ENCODE data around the gene CGB5.

The CGB5 gene

DNA sequence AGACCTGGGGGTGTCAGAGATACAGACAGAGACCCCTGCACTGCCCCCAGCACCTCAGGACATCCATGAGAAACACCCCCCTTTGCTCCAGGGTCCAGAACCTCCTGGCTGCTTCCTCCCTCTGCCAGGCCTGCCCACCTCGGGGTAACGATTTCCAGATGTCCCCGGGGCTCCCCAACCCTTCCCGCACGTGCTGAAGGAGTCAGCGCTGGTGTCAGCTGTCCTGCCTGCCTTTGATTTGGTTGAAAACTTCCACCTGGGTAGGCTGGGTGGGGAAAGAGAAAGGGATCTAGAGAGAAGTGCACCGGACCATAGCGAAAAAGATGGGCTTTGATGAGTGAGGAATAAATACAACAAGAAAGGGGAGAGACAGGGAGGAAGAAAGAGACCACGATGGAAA is 15.4 kb downstream of the CGB5 start:
- DNase-seq: no peak

DNA sequence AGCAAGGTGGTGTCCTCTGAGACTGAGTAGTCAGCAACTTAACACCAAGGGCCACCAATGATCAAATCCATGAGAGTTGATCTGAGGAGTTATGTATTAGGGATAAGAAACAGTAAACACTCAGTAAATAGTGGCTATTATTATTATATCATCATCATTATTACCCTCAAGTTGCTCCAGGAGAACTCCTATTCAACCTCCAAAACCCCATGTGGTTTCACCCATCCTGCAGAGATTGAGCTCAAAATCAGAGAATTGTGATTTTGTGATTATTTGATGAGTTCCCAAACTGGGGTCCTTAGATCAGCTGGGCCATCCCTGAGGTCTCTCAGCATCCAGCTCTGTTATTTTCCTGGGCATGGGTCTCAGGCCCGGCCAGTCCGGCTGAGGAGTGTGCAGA is 17.4 kb downstream of the CGB5 start:
- no peak for DNase-seq

DNA sequence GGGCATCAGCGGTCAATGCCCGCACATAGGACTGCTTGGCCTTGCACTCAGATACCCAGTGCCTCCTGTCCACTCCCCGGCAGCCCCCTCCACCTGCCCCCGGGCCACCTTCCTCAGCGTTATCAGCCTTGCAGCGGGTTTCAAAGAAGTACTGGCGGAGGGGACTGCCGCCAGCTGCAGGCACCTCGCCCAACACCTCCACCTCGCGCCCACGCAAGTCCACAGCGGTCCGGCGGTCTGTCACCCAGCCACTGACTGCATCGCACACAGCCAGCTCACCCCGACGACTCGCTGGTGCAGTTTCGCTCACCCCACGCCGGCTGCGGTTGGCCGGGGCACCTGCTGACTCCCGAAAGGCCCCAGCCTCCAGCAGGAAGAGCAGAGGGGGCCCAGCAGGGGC is 17.8 kb downstream of the CGB5 start:
- no peak for DNase-seq

DNA sequence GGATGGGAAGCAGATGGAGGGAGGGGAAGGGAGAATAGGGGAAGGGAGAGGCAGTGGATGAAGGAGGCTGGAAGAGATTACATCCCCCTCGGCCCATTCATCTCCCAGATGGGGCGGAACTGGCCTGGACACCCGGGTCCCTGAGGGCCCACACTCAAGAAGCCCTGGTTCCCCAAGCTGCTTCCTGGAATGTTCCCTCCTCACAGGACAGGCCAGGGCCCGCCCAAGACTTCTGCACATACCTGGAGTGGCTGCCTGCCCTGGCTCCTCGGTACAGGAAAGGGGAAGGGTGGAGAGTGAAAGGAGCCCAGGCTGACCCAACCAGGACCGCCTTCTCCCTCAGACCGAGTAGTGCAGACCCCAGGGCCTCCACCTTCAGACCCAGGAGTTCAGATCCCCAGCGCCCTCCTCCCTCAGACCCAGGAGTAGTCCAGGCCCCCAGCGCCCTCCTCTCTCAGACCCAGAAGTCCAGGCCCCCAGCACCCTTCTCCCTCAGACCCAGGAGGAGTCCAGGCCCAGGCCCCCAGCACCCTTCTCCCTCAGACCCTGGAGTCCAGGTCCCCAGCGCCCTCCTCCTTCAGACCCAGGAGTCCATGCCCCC is 20.5 kb downstream of the CGB5 start:
- no peak for DNase-seq

DNA sequence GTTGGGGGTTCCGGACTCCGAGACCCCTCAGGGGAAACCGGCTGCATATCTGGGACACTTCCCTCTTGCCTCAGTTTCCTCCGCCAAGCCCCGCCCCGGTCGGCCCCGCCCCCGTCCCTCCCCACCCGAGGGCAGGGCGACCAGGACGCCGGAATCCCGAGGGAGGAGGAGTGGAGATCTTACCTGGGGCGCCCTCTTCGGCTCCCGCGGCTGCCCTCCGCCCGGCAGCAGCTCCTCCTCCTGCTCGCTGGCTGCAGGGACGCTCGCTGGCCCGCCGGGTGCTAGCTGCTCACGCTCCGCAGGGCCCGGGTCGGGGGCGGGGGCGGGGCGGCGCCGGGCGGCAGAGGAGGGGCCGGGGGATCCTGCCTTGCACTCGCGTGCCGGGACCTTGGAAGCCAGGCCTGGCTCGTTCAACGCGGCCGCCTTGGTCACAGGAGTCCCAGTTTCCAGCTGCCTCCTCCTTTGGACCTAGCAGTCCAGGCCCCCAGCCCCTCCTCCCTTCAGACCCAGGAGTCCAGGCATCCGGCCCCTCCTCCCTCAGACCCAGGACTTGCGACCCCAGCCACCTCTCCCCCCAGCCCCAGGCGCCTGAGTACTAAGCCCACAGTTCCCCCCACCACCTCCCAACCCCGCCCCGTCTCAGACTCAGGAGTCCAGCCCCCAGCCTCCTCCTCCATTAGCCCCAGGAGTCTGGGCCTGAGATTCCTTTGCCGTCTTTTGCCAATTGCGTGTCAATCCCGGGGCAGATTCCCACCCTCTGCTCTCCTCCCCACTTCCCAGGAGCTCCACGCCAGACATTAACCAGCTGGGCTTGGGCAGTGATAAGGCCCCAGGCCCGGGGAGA is 21.3 kb downstream of the CGB5 start, which contains the start of gene NTF4:
TSS of gene NTF4 (minus strand) at position 51 of the 844 bp plus-strand sequence. CDS start 2,821 bp downstream, outside the sequence.
- DNase-seq: no peak

DNA sequence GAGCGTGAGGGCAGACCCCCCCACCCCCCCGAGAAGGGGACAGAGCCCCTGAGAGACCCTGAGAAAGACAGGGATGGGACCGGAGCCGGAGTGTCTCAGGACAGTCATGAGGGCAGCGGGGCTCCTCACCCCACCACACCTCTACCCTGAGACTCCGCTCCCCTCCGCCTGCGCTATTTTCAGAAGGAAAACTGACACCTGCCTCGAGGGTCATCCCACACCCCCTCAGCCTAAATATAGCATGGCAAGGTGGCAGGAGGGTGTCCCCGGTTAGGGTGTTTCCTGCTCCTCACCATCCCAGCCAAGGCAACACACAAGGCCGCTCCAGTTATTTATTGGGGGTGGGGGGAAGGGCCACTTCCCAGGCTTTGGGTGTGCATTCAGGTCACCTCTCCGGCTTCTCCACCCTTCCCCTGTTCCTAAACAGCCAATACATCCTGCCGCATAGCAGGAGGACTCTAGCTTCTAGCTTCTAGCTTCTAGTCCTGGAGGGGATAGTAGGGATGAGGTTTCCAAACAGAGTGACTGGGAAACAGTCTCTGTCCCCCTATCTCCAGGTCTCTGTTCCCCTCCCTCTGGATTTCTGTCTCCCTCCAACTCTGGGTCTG is 22.4 kb downstream of the CGB5 start:
- no peak for DNase-seq

DNA sequence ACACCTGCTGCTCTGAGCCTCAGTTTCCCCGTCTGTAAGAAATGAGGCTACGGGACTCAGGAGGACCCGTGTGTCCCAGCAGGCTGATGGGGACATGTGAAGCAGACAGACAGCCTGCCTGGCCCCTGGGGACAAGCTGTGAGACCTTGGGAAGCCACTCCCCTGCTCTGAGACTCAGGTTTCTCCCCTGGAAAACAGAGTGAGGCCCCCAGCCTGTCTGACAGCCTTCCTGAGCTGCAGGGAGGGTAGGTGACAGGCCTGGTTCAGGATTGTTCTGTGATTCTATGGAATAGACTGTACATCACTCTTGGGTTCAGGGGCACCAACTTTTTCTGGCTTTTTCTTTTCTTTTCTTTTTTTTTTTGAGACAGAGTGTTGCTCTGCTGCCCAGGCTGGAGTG is 23.9 kb downstream of the CGB5 start:
- DNase-seq: no peak

DNA sequence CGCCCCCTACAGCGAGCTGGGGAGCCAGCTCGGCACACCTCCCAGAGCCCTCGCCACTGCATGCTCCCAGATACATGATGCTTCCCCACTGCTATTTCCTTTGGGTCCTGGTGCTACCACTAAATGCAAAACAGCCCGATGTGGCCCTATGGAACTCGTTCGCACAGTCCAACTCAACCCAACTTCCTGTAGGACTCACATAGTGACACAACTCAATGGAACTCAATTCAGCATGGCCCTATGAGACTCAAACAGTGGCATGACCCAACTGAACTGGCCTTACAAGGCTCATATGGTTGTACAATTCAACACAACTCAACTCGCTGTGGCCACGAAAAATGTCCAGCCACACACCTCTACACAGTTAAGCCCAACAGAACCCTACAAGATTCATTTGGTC is 25.4 kb downstream of the CGB5 start:
- no peak for DNase-seq

DNA sequence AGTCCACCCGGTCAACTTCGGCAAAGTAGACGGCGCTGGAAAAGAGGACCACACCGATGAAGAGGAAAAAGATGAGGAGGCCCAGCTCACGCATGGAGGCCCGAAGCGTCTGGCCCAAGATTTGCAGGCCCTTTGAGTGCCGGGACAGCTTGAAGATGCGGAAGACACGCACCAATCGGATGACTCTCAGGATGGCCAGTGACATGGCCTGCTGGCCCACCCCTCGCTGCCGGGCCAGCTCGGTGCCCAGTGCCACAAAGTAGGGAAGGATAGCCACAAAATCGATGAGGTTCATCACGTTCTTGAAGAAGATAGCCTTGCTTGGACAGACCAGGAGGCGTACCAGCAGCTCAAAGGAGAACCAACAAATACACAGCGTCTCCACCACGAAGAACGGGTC is 26.8 kb downstream of the CGB5 start:
- no peak for DNase-seq

DNA sequence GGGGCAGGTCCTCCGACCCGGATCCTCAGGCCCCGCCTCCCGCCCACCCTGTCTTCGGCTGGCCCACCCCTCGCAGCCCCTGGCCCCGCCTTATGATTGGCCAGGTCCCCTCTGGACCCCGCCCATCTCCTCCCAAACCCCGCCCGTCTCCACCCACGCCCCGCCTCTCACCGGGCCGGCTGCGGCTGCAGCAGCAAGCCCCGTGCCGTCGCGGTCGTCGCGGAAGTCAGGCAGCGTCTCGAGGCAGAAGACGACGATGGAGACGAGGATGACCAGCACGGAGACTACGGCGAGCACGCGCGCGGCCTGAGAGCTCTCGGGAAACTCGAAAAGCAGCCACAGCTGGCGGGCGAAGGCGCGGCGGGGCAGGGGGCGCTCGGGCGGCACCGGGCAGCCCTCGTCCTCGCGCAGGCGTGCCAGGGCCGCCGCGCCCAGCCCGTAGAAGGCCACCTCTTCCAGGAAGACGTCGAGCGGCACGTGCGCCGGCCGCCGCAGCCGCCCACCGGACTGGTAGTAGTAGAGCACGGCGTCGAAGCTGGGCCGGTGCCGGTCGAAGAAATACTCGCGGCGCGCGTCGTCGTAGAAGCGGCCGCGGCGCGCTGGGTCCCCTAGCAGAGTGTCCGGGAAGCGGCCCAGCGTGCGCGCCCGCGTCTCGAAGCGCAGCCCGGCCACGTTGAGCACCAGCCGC is 28.4 kb downstream of the CGB5 start:
- DNase-seq: peak; percentile 17 to 34

DNA sequence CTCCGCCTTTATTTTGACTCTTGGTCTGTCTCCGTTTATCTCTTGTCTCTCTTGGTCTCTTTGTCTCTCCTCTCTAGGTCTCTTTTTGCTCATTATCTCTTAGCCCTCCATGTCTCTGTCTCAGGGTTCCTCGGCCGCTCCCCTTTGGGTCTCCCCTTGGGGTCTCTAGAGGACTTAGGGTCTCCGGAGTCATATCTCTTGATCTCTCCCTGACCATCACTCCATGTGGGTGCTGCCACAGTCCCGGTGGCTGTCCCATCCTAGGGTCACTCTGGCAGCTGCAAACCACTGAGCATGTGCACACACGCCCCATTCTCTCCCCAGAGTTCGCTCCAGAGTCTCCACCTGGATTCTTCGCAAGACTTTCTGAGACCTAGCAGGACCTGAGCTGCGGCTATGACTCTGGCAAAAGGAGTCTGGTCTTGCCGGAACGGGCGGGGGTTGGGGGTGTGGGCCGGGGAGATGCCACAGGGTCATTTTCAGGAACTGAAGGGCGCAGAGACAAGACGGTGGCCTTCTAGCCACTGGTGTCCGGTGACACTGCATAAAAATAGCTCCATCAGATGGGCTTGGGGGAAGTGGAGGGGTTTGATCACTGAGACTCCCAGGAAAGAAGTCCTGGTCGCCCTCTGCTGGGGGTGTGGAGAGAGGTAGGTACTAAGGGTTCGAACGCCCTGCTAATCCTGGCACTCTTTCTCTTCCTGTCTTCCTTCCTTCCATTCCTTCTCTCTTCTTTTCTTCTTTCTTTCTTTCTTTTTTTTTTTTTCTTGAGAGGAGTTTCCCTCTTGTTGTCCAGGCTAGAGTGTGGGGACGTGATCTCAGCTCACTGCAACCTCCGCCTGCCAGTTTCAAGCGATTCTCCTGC is 30.1 kb downstream of the CGB5 start:
- DNase-seq: no peak

DNA sequence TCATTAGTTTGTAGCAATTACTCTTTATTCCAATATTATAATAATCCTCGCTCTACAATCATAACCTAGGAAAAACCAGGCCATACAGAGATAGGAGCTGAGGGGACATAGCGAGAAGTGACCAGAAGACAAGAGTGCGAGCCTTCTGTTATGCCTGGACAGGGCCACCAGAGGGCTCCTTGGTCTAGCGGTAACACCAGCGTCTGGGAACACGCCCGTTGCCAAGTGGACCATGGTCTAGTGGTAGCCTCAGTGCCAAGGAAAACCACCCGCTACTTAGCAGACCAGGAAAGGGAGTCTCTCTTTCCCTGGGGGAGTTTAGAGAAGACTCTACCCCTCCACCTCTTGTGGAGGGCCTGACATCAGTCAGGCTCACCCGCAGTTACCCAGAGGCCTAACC is 31.2 kb downstream of the CGB5 start:
- peak; percentile 25 to 47 for DNase-seq

DNA sequence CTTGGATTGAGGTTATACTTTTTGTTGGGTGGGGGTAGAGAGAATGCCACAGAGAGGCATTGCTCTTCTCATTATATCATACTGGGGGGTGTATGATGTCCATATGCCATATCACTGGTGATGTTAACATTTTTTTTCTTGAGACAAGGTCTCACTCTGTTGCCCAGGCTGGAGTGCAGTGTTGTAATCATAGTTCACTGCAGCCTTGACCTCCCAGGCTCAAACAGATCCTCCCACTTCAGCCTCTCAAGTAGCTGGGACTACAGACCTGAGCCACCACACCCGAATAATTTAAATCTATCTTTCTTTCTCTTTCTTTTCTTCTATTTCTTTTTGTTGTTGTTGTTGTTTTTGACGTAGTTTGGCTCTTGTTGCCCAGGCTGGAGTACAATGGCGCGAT is 36.7 kb downstream of the CGB5 start:
- no peak for DNase-seq

DNA sequence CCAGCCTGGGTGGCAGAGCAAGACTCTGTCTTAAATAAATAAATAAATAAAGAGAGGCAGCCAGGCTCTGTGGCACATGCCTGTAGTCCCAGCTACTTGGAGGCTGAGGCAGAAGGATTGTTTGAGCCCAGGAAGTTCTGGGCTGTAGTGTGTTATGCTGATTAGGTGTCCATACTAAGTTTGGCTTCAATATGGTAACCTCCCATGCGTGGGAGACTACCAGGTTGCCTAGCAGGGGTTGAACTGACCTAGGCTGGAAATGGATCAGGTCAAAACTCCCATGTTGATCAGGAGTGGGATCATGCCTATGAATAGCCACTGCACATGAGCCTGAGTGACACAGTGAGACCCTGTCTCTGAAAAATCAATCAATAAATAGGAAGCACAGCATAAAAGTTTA is 37.6 kb downstream of the CGB5 start:
- no peak for DNase-seq

DNA sequence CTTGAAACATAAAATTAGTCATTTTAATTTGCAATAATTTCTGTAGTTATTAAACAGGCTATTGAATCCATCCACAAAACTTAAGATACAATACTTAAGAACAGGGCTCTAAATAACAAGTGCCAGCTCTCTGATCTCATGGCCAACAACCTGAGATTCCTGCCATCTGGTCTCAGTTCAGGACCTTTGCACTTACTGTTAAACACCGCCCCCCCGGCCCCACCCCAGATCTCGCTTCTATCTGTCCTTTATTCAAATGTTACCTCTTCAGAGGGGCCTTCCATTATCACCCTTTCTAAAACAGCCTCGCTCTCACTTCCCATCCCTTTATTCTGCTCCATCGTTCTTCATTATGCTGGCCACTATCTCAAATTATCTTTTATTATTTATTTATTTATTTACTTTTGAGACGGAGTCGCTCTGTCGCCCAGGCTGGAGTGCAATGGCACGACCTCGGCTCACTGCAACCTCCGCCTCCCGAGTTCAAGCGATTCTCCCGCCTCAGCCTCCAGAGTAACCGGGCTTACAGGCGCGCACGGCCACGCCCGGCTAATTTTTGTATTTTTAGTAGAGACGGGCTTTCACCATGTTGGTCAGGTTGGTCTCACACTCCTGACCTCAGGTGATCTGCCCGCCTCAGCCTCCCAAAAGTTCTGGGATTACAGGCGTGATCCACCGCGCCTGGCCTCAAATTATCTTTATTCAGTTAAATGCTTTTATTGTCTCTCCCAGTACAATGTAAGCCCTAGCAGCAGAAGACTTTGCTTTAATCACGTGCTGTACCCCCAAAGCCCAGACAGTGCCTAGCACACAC is 40.8 kb downstream of the CGB5 start:
- no peak for DNase-seq

DNA sequence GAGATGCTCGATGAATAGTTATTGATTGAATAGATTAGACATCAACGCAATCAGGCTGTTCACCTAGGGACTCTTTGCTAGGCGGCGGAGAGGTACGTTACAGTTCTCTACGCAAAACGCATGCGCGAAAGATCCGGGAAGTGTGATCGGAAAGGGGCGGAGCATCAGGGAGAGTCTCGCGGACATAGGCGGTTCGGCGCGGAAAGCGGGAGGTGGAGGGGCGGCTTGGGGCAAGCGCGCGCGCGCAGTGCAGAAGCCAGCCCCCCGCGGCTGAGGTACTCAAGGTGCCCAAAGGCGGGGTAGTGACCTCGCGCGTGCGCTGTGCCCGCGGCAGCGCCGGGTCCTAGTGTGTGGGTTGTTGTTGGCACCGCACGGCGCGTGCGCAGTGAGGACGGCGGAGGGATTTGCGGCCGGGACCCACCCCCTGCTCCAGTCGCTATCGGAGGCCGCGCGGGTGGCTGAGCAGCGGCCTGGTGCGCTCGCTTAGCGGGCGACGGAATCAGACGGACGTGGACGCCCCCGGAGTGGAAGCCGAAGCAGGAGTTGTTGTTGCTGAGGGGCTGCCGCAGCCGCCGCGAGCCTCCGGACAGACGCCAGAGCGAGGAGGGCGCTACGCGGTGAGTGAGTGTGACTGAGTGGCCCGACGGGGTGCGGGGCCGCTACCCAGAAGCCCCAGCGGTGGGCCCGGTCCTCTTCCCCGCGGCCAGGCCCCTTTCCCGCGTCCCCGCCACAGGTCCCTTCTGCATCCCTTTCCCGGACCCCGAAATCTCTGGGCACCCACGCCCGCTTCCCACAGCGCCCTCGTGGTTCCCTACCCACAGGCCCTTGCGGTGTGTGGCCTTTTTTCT is 41.6 kb downstream of the CGB5 start, which contains the start of gene SNRNP70:
TSS of gene SNRNP70 (plus strand) at position 432 of the 848 bp plus-strand sequence. CDS start 964 bp downstream, outside the sequence.
- DNase-seq: peak; percentile 97 to 98

DNA sequence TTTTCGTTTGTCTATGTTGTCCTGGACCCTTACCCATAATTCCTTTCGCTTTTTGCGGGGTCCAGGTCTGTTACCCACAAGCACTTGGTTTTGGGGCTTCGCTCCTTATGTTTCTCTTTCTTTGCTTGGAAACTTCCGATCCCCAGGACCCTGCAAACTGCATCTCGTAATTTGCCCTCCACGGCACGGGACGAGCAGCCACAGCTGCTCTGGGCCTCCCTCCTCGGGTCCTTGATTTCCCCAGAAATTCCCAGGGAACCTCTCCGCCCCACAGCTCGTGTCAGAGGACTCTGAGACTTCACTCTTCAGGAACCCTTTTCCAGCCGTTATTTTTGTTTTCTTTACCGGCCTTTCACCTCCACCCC is 42.2 kb downstream of the CGB5 start:
- no peak for DNase-seq

DNA sequence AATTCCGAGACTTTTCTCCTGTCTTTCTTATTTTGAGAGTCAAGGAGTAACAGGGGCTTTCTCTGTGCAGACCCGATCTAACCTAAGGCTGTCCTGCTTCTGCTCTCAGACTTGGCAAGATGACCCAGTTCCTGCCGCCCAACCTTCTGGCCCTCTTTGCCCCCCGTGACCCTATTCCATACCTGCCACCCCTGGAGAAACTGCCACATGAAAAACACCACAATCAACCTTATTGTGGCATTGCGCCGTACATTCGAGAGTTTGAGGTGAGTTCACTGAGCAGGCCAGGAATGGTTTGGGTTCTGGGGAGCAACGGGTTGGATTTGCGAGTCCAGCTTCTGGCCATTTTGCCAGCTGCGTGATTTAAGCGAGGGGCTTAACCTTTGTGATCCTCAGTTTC is 42.6 kb downstream of the CGB5 start:
- no peak for DNase-seq

DNA sequence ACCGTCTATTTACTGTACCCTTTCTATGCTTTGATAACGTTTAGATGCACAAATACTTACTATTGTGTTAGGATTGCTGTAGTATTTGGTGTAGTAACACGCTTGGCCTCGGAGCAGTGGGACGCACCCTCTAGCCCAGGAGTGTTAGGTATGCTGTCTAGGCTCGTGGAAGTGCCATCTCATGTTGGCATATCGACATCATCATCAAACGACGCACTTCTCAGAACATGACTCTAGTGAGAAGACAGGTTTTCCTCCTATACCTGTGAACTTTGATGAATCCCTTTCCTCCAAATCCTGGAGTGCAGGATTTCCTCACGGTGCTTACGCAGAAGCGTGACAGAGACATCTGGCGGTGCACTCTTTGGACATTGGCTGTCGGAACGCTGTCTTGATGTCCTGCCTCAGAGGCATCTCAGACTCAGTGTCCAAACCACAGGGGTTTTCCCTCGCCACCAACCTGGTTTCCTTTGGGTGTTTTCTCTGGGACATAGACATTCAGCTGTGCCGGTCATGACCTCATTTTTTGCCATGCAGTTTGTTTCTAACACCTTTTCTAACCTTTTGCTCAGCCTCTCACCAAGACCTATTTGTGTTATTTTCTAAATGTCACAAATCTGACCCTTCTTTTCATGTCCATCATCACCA is 47.9 kb downstream of the CGB5 start:
- no peak for DNase-seq

DNA sequence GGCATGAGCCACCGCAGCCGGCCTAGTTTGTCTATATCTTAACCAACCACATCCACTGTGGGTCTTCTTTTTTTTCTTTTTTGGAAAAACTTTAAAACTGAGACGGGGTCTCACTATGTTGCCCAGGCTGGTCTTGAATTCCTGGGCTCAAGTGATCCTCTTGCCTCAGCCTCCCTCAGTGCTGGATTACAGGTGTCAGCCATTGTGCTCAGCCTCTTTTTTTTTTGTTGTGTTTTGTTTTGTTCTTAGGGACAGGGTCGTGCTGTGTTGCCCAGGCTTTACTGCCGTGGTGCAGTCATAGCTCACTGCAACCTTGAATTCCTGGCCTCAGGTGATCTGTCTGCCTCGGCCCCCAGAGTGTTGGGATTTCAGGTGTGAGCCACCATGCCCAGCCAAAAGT is 49.0 kb downstream of the CGB5 start:
- DNase-seq: no peak

Measured in activated CD4-positive, alpha-beta T cell treated with anti-CD3 and anti-CD28 coated beads, Interleukin-2, amount 50 U/mL, for 48 hours (primary cell).